HG03442 (cell line): ENCODE data around the gene NR0B2.
"Not testable (repeated sequence)": the region's sequence is repeated elsewhere in the genome, so short reads cannot be mapped to it uniquely, and the experiment has no call there.

Source experiments
- ATAC-seq: cut with Tn5 transposase; IDR thresholded peaks from one replicate; pipeline ENCODE4 v1.9.1; 2021; ENCODE audit warnings: mild to moderate bottlenecking, moderate library complexity; ENCODE audit not compliant: unreplicated experiment

Gene NR0B2

GRCh38 chr1:26913754-26914619, at the start of gene NR0B2:
NR0B2 (minus strand) TSS chr1:26913975; CDS start chr1:26913940, 35 bp downstream.
- ATAC-seq = no peak

- ATAC-seq = no peak
Observed at GRCh38 chr1:26961826-26962225, 48.1 kb upstream of the NR0B2 start.

- no peak for ATAC-seq
Observed at GRCh38 chr1:26960625-26960966, 46.8 kb upstream of the NR0B2 start.

- no peak for ATAC-seq
Observed at GRCh38 chr1:26959722-26960624, 46.2 kb upstream of the NR0B2 start, which contains the start of gene KDF1. KDF1 (minus strand) TSS chr1:26960468; CDS start chr1:26952380, 8,088 bp downstream.

GRCh38 chr1:26959270-26959669, 45.5 kb upstream of the NR0B2 start:
- ATAC-seq = no peak

GRCh38 chr1:26957306-26957705, 43.5 kb upstream of the NR0B2 start:
- ATAC-seq = no peak

- no peak for ATAC-seq
Observed at GRCh38 chr1:26956321-26956720, 42.5 kb upstream of the NR0B2 start.

- no peak for ATAC-seq
Observed at GRCh38 chr1:26953374-26953773, 39.6 kb upstream of the NR0B2 start.

GRCh38 chr1:26951821-26952497, 38.2 kb upstream of the NR0B2 start:
- ATAC-seq = no peak

GRCh38 chr1:26951216-26951615, 37.4 kb upstream of the NR0B2 start:
- no peak for ATAC-seq

- no peak for ATAC-seq
Observed at GRCh38 chr1:26950602-26951001, 36.8 kb upstream of the NR0B2 start.

- ATAC-seq = no peak
Observed at GRCh38 chr1:26949926-26950319, 36.1 kb upstream of the NR0B2 start.

GRCh38 chr1:26949266-26949925, 35.6 kb upstream of the NR0B2 start:
- ATAC-seq = no peak

GRCh38 chr1:26948725-26949057, 34.9 kb upstream of the NR0B2 start:
- not testable (repeated sequence) for ATAC-seq

- no peak for ATAC-seq
Observed at GRCh38 chr1:26946270-26946669, 32.5 kb upstream of the NR0B2 start.

- ATAC-seq = no peak
Observed at GRCh38 chr1:26945728-26946127, 32.0 kb upstream of the NR0B2 start.

GRCh38 chr1:26945138-26945537, 31.4 kb upstream of the NR0B2 start:
- no peak for ATAC-seq

GRCh38 chr1:26942656-26943055, 28.9 kb upstream of the NR0B2 start:
- no peak for ATAC-seq

GRCh38 chr1:26941311-26941710, 27.5 kb upstream of the NR0B2 start:
- no peak for ATAC-seq

- no peak for ATAC-seq
Observed at GRCh38 chr1:26938659-26939025, 24.9 kb upstream of the NR0B2 start.
